Measurements from ENCODE around the gene SRL.

The SRL gene

DNA sequence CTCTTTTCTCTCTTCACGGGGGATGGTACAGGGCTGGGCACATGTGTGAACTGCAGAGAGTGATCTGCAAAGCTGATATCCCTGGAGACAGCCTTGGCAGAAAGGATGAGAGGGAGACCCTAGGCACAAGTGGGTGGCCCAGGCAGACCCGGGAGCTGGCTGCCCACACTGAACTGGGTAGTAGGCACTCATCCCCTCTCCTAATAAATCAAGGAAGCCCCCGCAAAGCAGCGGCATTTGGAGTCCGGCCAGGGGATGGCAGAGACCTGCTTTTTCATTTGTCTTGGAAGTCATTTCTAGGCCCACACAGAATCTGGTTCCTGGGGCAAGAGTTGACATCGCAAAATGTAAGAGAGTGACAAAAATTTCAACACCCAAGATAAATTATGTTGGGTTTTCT is 34.0 kb upstream of the SRL start:
- TF ChIP-seq, protein P1, sequence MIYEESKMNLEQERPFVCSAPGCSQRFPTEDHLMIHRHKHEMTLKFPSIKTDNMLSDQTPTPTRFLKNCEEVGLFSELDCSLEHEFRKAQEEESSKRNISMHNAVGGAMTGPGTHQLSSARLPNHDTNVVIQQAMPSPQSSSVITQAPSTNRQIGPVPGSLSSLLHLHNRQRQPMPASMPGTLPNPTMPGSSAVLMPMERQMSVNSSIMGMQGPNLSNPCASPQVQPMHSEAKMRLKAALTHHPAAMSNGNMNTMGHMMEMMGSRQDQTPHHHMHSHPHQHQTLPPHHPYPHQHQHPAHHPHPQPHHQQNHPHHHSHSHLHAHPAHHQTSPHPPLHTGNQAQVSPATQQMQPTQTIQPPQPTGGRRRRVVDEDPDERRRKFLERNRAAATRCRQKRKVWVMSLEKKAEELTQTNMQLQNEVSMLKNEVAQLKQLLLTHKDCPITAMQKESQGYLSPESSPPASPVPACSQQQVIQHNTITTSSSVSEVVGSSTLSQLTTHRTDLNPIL (CRISPR knock-in tag; IDR thresholded peaks at IDR 0.05; ENCODE audit: low read depth): no peak
- TF ChIP-seq, protein P2, sequence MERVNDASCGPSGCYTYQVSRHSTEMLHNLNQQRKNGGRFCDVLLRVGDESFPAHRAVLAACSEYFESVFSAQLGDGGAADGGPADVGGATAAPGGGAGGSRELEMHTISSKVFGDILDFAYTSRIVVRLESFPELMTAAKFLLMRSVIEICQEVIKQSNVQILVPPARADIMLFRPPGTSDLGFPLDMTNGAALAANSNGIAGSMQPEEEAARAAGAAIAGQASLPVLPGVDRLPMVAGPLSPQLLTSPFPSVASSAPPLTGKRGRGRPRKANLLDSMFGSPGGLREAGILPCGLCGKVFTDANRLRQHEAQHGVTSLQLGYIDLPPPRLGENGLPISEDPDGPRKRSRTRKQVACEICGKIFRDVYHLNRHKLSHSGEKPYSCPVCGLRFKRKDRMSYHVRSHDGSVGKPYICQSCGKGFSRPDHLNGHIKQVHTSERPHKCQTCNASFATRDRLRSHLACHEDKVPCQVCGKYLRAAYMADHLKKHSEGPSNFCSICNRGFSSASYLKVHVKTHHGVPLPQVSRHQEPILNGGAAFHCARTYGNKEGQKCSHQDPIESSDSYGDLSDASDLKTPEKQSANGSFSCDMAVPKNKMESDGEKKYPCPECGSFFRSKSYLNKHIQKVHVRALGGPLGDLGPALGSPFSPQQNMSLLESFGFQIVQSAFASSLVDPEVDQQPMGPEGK (CRISPR knock-in tag; IDR thresholded peaks at IDR 0.05; ENCODE audit: borderline replicate concordance): no peak
- TF ChIP-seq, protein P3, sequence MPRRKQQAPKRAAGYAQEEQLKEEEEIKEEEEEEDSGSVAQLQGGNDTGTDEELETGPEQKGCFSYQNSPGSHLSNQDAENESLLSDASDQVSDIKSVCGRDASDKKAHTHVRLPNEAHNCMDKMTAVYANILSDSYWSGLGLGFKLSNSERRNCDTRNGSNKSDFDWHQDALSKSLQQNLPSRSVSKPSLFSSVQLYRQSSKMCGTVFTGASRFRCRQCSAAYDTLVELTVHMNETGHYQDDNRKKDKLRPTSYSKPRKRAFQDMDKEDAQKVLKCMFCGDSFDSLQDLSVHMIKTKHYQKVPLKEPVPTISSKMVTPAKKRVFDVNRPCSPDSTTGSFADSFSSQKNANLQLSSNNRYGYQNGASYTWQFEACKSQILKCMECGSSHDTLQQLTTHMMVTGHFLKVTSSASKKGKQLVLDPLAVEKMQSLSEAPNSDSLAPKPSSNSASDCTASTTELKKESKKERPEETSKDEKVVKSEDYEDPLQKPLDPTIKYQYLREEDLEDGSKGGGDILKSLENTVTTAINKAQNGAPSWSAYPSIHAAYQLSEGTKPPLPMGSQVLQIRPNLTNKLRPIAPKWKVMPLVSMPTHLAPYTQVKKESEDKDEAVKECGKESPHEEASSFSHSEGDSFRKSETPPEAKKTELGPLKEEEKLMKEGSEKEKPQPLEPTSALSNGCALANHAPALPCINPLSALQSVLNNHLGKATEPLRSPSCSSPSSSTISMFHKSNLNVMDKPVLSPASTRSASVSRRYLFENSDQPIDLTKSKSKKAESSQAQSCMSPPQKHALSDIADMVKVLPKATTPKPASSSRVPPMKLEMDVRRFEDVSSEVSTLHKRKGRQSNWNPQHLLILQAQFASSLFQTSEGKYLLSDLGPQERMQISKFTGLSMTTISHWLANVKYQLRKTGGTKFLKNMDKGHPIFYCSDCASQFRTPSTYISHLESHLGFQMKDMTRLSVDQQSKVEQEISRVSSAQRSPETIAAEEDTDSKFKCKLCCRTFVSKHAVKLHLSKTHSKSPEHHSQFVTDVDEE (CRISPR knock-in tag; IDR thresholded peaks at IDR 0.05): no peak
- TF ChIP-seq ZNF8 (CRISPR knock-in tag; IDR thresholded peaks at IDR 0.05): no peak
- ATAC-seq: no peak

DNA sequence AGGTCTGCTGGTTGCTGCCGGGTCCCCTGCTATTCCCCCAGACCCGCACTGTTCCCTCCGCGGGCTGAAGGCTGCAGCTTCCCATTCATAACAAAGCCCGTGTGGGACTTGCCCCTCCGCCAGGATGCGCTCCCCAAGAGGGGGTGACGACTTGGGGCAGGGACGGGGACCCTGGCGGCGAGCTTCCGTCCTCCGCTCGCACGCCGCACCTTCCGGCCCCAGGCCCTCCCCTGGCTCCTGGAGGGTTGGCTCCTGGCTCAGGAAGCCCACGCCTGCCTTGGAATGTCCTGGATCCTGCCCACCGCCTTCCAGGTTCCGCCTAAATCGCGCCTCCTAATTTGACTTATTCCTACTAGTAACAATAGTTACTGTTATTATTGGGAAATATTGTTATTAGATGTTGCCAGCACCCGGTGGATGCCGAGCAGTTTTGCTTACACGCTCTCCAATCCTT is 32.0 kb upstream of the SRL start:
- peak; percentile 30 for ATAC-seq
- TF ChIP-seq ZFP3 (CRISPR knock-in tag; IDR thresholded peaks at IDR 0.05): 0 out of 2 replicates have a peak, but pooled peaks have one; percentile 62
- TF ChIP-seq, protein P3 (CRISPR knock-in tag; IDR thresholded peaks at IDR 0.05): no peak

DNA sequence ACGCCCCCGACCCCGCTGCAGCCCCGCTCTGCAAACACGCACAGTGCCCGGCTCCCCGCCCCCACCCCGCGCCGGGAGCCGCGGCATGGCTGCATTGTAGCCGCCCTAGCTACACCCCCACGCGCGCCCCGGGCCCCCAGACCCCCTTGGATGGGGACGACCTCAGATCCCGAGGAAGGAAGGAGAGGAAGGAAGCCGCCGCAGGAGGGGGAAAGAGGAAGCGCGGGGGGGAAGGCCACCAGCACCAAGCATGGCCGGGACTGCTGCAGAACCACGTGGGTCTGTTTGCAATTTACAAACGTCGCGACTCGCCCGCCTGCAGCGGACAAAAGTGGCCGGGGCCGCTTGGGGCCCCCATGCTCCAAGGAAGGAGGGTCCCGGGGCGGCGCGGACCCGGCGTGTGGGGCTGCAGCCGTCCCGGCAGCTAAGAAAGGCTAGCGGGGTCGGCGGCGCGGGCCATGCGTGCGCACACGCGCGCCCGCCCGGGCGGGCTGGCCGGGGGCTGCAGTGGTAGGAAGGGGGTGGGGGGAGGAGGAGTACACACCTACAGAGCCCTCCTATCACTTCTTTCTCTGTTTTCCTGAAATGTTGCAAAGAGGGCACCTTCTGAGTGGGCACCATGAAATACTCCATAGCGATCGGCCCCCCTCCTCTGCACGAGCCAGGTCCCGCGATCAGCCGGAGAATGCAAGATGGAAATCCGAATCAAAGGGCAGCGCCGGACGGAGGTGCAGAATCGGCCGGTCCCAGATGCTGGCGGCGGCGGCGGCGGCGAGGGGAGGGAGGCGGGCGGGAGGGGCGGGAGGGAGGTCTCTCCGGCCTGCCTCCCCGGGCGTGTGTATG is 30.5 kb upstream of the SRL start:
- peak; percentile 7; the same call in 1 of the 3 replicates for ATAC-seq
- TF ChIP-seq TOX (CRISPR knock-in tag; IDR thresholded peaks at IDR 0.05; ENCODE audit: borderline replicate concordance): no peak
- TF ChIP-seq ZFP3 (CRISPR knock-in tag; IDR thresholded peaks at IDR 0.05): no peak
- no peak for TF ChIP-seq ZC3H10 (CRISPR knock-in tag; IDR thresholded peaks at IDR 0.05)
- TF ChIP-seq OSR1 (CRISPR knock-in tag; IDR thresholded peaks at IDR 0.05): no peak
- no peak for TF ChIP-seq RARB (CRISPR knock-in tag; IDR thresholded peaks at IDR 0.05)
- TF ChIP-seq, protein P4, sequence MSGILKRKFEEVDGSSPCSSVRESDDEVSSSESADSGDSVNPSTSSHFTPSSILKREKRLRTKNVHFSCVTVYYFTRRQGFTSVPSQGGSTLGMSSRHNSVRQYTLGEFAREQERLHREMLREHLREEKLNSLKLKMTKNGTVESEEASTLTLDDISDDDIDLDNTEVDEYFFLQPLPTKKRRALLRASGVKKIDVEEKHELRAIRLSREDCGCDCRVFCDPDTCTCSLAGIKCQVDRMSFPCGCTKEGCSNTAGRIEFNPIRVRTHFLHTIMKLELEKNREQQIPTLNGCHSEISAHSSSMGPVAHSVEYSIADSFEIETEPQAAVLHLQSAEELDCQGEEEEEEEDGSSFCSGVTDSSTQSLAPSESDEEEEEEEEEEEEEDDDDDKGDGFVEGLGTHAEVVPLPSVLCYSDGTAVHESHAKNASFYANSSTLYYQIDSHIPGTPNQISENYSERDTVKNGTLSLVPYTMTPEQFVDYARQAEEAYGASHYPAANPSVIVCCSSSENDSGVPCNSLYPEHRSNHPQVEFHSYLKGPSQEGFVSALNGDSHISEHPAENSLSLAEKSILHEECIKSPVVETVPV (CRISPR knock-in tag; IDR thresholded peaks at IDR 0.05): no peak
- TF ChIP-seq, protein P2 (CRISPR knock-in tag; IDR thresholded peaks at IDR 0.05; ENCODE audit: borderline replicate concordance): no peak
- no peak for TF ChIP-seq ISL1 (CRISPR knock-in tag; IDR thresholded peaks at IDR 0.05)
- no peak for TF ChIP-seq ZNF565 (CRISPR knock-in tag; conservative IDR thresholded peaks at IDR 0.05; ENCODE audit: low read depth)
- TF ChIP-seq ESRRG (CRISPR knock-in tag; IDR thresholded peaks at IDR 0.05): no peak
- no peak for TF ChIP-seq ZNF8 (CRISPR knock-in tag; IDR thresholded peaks at IDR 0.05)
- TF ChIP-seq GLIS3 (CRISPR knock-in tag; IDR thresholded peaks at IDR 0.05): no peak
- no peak for TF ChIP-seq ZFP30 (CRISPR knock-in tag; IDR thresholded peaks at IDR 0.05)
- no peak for TF ChIP-seq PPARA (CRISPR knock-in tag; IDR thresholded peaks at IDR 0.05; ENCODE audit: borderline replicate concordance)

Measured in SK-N-SH treated with all-trans-retinoic acid at 6 μM for 48 hours (cell line).